Epithelial cell of proximal tubule (primary cell): ENCODE results near the gene MSH5. TPM values are rescaled to one million over a fixed set of nuclear protein-coding genes. Genes with fewer than 3 reads are reported as not detected.

Experiments used
- DNase-seq: peaks from one replicate; pipeline ENCODE4 v3.0.0-alpha.2; 2011; ENCODE audit warnings: low read depth
- H3K4me3 ChIP-seq: 2 replicates; pipeline ENCODE4 v1.5.1; 2011; ENCODE audit warnings: low read depth, mild to moderate bottlenecking, low read length
- CTCF ChIP-seq: conservative IDR thresholded peaks from 2 replicates; pipeline ENCODE4 v1.5.1; 2012; ENCODE audit warnings: low read depth, mild to moderate bottlenecking, low read length
- total RNA-seq: library from RNA; depleted of rRNA; stranded (reverse); fragments of >200 nt; gene quantifications from 2 replicates; pipeline ENCODE4 v1.2.3, GENCODE V29; 2015

Gene MSH5
- total RNA-seq, 1 donor from 2014 or later = 30.4 TPM

- DNase-seq = no peak
- no peak for TF ChIP-seq CTCF
Measured at GRCh38 chr6:31775184-31775583, 35.4 kb downstream of the MSH5 start.

GRCh38 chr6:31775633-31776484 is 36.1 kb downstream of the MSH5 start:
- H3K4me3 ChIP-seq = no peak overlapping the region
- no peak for DNase-seq
- TF ChIP-seq CTCF = no peak

More at GRCh38 chr6:31775184-31775583, 35.4 kb downstream of the MSH5 start:
- no peak overlapping the region for H3K4me3 ChIP-seq

GRCh38 chr6:31776485-31776988 is 36.7 kb downstream of the MSH5 start:
- peak overlapping the region; percentile 36 for H3K4me3 ChIP-seq
- TF ChIP-seq CTCF = no peak
- no peak for DNase-seq

GRCh38 chr6:31776989-31777666 is 37.3 kb downstream of the MSH5 start, which contains the start of gene VWA7:
Gene VWA7 (minus strand): TSS chr6:31777328. CDS start chr6:31776779, 549 bp downstream.
- peak within 1 kb of the TSS; percentile 36 for H3K4me3 ChIP-seq
- peak; percentile 7 for TF ChIP-seq CTCF
- DNase-seq = peak; percentile 51

GRCh38 chr6:31777667-31778050 is 37.9 kb downstream of the MSH5 start:
- no peak for DNase-seq
- no peak for TF ChIP-seq CTCF
- H3K4me3 ChIP-seq = no peak overlapping the region

- DNase-seq = no peak
- no peak overlapping the region for H3K4me3 ChIP-seq
- TF ChIP-seq CTCF = no peak
Measured at GRCh38 chr6:31778193-31778592, 38.4 kb downstream of the MSH5 start.
